ENCODE measurements around the gene BORCS6. TPM values are rescaled to one million over a fixed set of nuclear protein-coding genes. Genes with fewer than 3 reads are reported as not detected.

Gene BORCS6
- total and polyA plus RNA-seq, 2 of the 13 experiments (the other 11 are each of a cell fraction or from before 2014, with no cell fraction given): 2.0 to 5.1 TPM

DNA sequence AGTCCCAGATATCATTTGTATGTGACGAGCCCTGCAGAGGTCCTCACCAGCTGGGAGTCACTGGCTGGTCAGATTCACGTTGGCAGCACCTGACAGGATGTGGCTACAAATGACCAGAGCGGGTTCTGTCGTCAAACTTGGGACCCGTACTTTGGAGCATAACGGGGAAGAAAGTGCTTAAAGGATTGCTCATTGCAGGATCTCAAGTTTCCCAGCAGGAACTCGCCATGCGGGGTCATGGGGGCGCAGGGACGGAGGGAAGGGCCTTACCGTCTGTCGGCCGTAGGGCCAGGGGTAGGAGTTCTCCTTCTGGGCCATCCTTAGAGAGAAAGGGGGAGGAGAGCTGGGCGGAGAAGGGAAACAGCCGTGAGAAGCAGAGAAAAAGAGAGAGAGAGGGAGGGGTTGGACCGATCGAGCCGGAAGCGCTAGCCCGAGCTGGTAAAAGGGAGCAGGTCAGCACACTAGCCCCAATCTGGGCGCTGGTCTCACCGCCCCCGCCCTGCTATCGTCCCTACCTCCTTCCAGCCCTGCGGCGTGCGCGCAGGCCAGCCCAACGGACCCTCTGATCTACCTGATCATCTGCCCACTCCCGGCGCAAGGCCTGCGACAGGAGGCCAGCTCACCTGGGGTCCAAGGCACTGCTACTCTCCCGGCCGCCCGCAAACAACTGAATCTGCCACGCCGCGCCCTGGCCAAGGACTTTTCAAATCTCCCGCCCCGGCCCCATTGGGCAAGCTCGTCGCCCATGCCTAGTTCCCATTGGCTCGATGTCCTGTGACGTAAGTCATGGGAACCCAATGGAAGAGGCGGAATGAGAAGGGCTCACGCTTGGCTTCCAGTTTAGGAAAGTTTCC is 20.2 kb upstream of the BORCS6 start, which contains the start of gene AURKB (continued):
- TF ChIP-seq NFATC3 (CRISPR knock-in tag; IDR thresholded peaks at IDR 0.05) (0 out of 2 replicates have a peak, but pooled peaks have one; percentile 17), SP2 (CRISPR knock-in tag; IDR thresholded peaks at IDR 0.05) (peak; percentile 68; the same call in 1 of the 2 replicates), RCOR2 (CRISPR knock-in tag; IDR thresholded peaks at IDR 0.05) (no peak), ZSCAN12 (CRISPR knock-in tag; IDR thresholded peaks at IDR 0.05) (no peak), NRL (CRISPR knock-in tag; IDR thresholded peaks at IDR 0.05; ENCODE audit: borderline replicate concordance) (no peak), KLF15 (CRISPR knock-in tag; IDR thresholded peaks at IDR 0.05; ENCODE audit: borderline replicate concordance) (no peak), ZNF598 (CRISPR knock-in tag; IDR thresholded peaks at IDR 0.05; ENCODE audit: borderline replicate concordance) (peak; percentile 32; the same call in 1 of the 2 replicates), TMF1 (CRISPR knock-in tag; IDR thresholded peaks at IDR 0.05; ENCODE audit: low read depth) (peak; percentile 97), ZNF546 (CRISPR knock-in tag; conservative IDR thresholded peaks at IDR 0.05) (no peak; the same call in 1 of the 2 replicates), SRY (CRISPR knock-in tag; IDR thresholded peaks at IDR 0.05) (no peak), SNRNP70 (IDR thresholded peaks at IDR 0.05; ENCODE audit: low read depth, low read length) (no peak), MTA3 (CRISPR knock-in tag; IDR thresholded peaks at IDR 0.05) (no peak), ZNF879 (CRISPR knock-in tag; IDR thresholded peaks at IDR 0.05) (peak; percentile 36; the same call in 1 of the 2 replicates), MLLT10 (CRISPR knock-in tag; IDR thresholded peaks at IDR 0.05) (no peak), ZNF577 (CRISPR knock-in tag; IDR thresholded peaks at IDR 0.05; ENCODE audit: borderline replicate concordance, low read depth) (no peak)
- TF ChIP-seq, protein P1, sequence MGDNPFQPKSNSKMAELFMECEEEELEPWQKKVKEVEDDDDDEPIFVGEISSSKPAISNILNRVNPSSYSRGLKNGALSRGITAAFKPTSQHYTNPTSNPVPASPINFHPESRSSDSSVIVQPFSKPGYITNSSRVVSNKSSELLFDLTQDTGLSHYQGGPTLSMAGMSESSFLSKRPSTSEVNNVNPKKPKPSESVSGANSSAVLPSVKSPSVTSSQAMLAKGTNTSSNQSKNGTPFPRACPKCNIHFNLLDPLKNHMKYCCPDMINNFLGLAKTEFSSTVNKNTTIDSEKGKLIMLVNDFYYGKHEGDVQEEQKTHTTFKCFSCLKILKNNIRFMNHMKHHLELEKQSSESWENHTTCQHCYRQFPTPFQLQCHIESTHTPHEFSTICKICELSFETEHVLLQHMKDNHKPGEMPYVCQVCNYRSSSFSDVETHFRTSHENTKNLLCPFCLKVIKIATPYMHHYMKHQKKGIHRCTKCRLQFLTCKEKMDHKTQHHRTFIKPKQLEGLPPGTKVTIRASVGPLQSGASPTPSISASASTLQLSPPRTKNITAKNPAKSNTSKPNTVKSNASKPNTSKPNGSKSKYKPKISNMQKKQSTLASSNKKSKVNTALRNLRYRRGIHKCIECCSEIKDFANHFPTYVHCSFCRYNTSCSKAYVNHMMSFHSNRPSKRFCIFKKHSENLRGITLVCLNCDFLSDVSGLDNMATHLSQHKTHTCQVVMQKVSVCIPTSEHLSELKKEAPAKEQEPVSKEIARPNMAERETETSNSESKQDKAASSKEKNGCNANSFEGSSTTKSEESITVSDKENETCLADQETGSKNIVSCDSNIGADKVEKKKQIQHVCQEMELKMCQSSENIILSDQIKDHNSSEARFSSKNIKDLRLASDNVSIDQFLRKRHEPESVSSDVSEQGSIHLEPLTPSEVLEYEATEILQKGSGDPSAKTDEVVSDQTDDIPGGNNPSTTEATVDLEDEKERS (CRISPR knock-in tag; IDR thresholded peaks at IDR 0.05): no peak; the same call in 1 of the 2 replicates
- TF ChIP-seq, protein P2, sequence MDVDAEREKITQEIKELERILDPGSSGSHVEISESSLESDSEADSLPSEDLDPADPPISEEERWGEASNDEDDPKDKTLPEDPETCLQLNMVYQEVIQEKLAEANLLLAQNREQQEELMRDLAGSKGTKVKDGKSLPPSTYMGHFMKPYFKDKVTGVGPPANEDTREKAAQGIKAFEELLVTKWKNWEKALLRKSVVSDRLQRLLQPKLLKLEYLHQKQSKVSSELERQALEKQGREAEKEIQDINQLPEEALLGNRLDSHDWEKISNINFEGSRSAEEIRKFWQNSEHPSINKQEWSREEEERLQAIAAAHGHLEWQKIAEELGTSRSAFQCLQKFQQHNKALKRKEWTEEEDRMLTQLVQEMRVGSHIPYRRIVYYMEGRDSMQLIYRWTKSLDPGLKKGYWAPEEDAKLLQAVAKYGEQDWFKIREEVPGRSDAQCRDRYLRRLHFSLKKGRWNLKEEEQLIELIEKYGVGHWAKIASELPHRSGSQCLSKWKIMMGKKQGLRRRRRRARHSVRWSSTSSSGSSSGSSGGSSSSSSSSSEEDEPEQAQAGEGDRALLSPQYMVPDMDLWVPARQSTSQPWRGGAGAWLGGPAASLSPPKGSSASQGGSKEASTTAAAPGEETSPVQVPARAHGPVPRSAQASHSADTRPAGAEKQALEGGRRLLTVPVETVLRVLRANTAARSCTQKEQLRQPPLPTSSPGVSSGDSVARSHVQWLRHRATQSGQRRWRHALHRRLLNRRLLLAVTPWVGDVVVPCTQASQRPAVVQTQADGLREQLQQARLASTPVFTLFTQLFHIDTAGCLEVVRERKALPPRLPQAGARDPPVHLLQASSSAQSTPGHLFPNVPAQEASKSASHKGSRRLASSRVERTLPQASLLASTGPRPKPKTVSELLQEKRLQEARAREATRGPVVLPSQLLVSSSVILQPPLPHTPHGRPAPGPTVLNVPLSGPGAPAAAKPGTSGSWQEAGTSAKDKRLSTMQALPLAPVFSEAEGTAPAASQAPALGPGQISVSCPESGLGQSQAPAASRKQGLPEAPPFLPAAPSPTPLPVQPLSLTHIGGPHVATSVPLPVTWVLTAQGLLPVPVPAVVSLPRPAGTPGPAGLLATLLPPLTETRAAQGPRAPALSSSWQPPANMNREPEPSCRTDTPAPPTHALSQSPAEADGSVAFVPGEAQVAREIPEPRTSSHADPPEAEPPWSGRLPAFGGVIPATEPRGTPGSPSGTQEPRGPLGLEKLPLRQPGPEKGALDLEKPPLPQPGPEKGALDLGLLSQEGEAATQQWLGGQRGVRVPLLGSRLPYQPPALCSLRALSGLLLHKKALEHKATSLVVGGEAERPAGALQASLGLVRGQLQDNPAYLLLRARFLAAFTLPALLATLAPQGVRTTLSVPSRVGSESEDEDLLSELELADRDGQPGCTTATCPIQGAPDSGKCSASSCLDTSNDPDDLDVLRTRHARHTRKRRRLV (CRISPR knock-in tag; IDR thresholded peaks at IDR 0.05): 0 out of 2 replicates have a peak, but pooled peaks have one; percentile 62
- TF ChIP-seq, protein P3, sequence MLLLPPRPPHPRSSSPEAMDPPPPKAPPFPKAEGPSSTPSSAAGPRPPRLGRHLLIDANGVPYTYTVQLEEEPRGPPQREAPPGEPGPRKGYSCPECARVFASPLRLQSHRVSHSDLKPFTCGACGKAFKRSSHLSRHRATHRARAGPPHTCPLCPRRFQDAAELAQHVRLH (CRISPR knock-in tag; IDR thresholded peaks at IDR 0.05; ENCODE audit: borderline replicate concordance, low read depth): no peak
- TF ChIP-seq, protein P4, sequence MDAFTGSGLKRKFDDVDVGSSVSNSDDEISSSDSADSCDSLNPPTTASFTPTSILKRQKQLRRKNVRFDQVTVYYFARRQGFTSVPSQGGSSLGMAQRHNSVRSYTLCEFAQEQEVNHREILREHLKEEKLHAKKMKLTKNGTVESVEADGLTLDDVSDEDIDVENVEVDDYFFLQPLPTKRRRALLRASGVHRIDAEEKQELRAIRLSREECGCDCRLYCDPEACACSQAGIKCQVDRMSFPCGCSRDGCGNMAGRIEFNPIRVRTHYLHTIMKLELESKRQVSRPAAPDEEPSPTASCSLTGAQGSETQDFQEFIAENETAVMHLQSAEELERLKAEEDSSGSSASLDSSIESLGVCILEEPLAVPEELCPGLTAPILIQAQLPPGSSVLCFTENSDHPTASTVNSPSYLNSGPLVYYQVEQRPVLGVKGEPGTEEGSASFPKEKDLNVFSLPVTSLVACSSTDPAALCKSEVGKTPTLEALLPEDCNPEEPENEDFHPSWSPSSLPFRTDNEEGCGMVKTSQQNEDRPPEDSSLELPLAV (CRISPR knock-in tag; conservative IDR thresholded peaks at IDR 0.05; ENCODE audit: low read depth): no peak

Data from HepG2 (cell line).